AG04449 (cell line): ENCODE data around the gene HMG20A.

Source experiments
- CTCF ChIA-PET: fragments of 350-600 bp; formaldehyde crosslinking; extraction: SDS; loops from one replicate; lab custom pipeline; 2021; ENCODE audit warnings: antibody characterized with exemption; lab: Yijun Ruan, JAX
- POLR2A ChIA-PET: fragments of 400-600, 350-600 bp; formaldehyde crosslinking; extraction: SDS; loops from one replicate; lab custom pipeline; 2020; ENCODE audit warnings: antibody characterized with exemption, inconsistent platforms; lab: Yijun Ruan, JAX
- DNase-seq: peaks from one replicate; pipeline ENCODE4 v3.0.0-alpha.2; 2010; ENCODE audit warnings: low read depth, low spot score
- H3K4me3 ChIP-seq: 2 replicates; pipeline ENCODE4 v1.5.1; 2011; ENCODE audit warnings: low read depth, mild to moderate bottlenecking, control low read depth, low read length
- CTCF ChIP-seq: IDR thresholded peaks from one replicate; pipeline ENCODE4 v1.5.1; 2011; ENCODE audit warnings: mild to moderate bottlenecking, moderate library complexity, low read length, control low read depth, inconsistent platforms; ENCODE audit not compliant: insufficient read depth; ENCODE audit errors: missing control alignments

Gene HMG20A

GRCh38 chr15:77507143-77507897 lies 86.6 kb downstream of the HMG20A start:
- POLR2A ChIA-PET: no interaction called here
- no peak overlapping the region for H3K4me3 ChIP-seq
- no peak for TF ChIP-seq CTCF
- CTCF ChIA-PET: interaction anchor here (1.5 to 4.4 kb wide), 3 partner anchors 10 to 400 kb away, joined by 5 to 26 read pairs (median 11); no protein-coding TSS in a partner anchor
- no peak for DNase-seq

DNA sequence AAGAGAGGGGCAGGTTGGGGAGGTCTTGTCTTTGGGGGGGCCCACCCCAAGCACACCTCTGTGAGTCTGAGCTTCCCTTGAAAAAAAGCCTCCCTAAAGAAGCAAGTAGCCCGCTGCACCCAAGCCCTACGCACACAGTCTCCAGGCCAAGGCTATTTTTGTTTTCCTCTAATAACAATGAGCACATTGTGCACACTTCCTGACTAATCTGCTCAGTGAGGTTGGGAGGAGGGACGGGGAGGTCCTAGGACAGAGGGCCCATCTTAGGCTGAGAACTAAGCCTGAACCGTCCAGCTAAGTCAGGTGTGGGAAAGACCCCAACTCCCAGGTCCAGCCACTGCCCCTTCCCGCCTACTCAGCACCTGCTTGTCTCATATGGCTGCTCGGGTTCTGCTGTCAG lies 87.2 kb downstream of the HMG20A start:
- no peak for TF ChIP-seq CTCF
- ChIA-PET CTCF (interaction anchor here (1.5 to 4.4 kb wide), 5 partner anchors 11 to 400 kb away, joined by 5 to 26 read pairs (median 5); no protein-coding TSS in a partner anchor), POLR2A (no interaction called here)
- no peak for DNase-seq
- no peak overlapping the region for H3K4me3 ChIP-seq

DNA sequence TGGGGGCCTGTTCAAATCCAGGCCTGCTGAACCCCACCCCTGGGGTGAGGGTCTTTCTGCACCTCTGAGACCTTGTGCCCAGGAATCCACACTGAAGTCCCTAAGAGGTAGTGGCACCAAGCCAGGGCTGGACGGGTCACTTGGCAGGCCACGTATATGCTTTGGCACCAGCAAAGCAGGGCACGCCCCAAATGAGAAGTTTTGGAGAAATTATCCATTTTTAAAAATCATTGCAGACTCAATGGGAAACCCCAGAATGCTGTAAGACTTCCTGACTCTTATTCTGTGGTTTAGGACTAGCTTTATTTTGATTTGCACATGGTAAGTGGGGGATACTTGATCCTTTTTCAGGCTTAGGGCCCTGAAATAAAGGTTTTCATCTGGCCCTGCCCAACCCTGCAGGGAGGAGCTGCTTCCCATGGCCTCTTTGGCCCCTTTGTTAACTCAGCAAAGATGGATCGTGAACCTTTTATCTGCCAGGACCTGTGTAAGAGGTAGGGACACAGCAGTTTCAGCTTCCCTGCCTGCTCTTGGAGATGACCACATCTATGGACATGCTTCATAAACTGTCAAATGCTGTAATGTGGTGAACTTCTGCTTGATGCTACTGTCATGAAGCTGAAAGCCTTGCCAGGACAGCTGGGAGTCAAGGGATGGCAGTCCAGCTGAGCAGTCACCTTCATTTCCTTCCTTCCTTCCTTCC lies 88.0 kb downstream of the HMG20A start:
- POLR2A ChIA-PET: interaction anchor here (0.9 kb wide), 1 partner anchor 31 kb away, joined by 3 read pairs; no protein-coding TSS in a partner anchor

DNA sequence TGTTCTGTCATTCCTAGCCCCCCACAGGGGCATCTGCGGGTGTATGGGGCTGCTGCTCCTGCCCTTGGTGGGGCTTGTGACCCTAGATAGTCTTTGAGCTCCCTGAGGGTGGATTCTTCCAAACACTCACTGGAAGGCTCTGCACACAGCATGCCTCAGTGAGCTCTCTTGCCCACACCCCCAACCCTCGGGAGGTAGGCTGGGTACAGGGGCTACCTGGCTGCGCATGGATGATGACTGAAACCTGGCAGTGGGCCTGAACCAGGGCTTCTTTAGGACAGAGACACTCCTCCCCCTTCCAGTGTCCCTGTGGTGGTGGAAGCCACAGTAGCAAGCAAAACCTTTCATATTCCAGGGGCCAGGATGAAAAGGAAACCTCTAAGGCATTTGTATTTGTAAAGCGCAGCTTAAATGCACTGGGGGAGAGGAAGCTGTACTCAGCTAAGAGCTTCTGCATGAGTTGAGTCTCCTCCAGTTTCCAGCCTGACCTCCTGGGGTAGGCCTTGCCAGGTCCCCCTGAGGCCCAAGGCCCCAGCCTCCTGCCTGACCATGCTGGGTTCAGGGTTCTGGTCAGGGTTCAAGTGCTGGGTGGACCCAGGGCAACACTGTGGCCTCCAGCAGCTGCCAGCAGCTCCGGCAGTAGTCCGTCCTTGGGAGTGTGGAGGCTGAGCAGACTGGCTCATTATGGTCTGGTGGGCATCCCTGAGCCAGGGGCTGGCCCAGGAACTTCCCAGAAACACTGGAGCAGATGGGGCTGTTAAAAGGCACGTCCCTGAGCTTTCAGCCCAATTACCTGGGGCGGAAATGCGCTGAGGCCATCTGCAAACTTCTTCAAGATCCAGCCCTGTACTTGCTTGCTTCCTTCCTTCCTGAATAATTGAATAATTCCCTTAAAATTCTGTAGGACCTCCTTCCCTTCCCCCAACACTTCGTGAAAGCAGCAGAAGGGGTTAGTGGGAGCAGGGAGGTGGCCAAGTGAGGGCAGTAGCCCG lies 89.7 kb downstream of the HMG20A start:
- ChIA-PET POLR2A (no interaction called here), CTCF (interaction anchor here (1.5 kb wide), 1 partner anchor 13 kb away, joined by 6 read pairs; no protein-coding TSS in a partner anchor)
- H3K4me3 ChIP-seq: no peak overlapping the region
- TF ChIP-seq CTCF: no peak
- no peak for DNase-seq

More for the DNA sequence above, 88.0 kb downstream of the HMG20A start:
- no peak for TF ChIP-seq CTCF
- no peak overlapping the region for H3K4me3 ChIP-seq
- CTCF ChIA-PET: interaction anchor here (1.3 to 4.4 kb wide), 6 partner anchors 10 to 401 kb away, joined by 4 to 26 read pairs (median 5); no protein-coding TSS in a partner anchor
- DNase-seq: no peak

DNA sequence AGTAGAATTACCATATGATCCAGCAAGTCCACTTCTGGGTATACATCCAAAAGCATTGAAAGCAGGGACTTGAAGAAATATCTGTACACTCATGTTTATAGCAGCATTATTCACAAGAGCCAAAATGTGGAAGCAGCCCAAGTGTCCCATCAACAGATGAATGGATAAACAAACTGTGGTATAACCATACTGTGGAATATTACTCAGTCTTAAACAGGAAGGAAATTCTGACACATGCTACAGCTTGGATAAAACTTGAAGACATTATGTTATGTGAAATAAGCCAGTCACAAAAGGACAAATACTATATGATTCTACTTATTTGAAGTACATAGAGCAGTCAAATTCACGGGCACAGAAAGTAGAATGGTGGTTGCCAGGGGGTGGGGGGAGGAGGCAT lies 91.2 kb downstream of the HMG20A start:
- POLR2A ChIA-PET: no interaction called here
- no peak for TF ChIP-seq CTCF
- no peak overlapping the region for H3K4me3 ChIP-seq
- no peak for DNase-seq
- CTCF ChIA-PET: interaction anchor here (1.3 kb wide), 1 partner anchor 32 kb away, joined by 3 read pairs; no protein-coding TSS in a partner anchor
